Tibial nerve (tissue), 4 donors: ENCODE results near the gene RPL3. TPM values are rescaled to one million over a fixed set of nuclear protein-coding genes. Genes with fewer than 3 reads are reported as not detected.

ENCODE experiments used
- DNase-seq, 2 donors: peaks; one replicate each; pipeline ENCODE4 v3.0.0-alpha.2; 2019; ENCODE audit warnings: low spot score in 2 of 2
- H3K27ac ChIP-seq, 4 donors: fragments of 200-600 bp; sonication (generic) in 3 of 4; one replicate each; pipeline ENCODE4 v1.5.1; 2017 to 2019; ENCODE audit warnings: mild to moderate bottlenecking in 1 of 4
- H3K27me3 ChIP-seq, 2 donors: fragments of 200-600 bp; sonication (generic) in 1 of 2; one replicate each; pipeline versions ENCODE4 v1.5.1 to v1.6.0; 2017 to 2019
- H3K36me3 ChIP-seq, 3 donors: fragments of 200-600 bp; sonication (generic); one replicate each; pipeline ENCODE4 v1.5.1; 2018 to 2019
- H3K4me1 ChIP-seq, 4 donors: fragments of 200-600 bp; sonication (generic) in 3 of 4; one replicate each; pipeline ENCODE4 v1.5.1; 2017 to 2019
- H3K4me3 ChIP-seq, 4 donors: fragments of 200-600 bp; sonication (generic) in 3 of 4; one replicate each; pipeline ENCODE4 v1.5.1; 2017 to 2019; ENCODE audit warnings: mild to moderate bottlenecking in 1 of 4, moderate library complexity in 1 of 4
- H3K9me3 ChIP-seq, 4 donors: fragments of 200-600 bp; sonication (generic) in 3 of 4; one replicate each; pipeline ENCODE4 v1.5.1; 2017 to 2019
- CTCF ChIP-seq, 5 experiments: fragments of 200-600 bp in 3 of 5; fragments of 450-650 bp in 2 of 5; sonication (generic) in 3 of 5; IDR thresholded peaks; one replicate each; pipeline ENCODE4 v1.5.1; 2016 to 2019; ENCODE audit warnings: antibody characterized with exemption in 5 of 5, mild to moderate bottlenecking in 3 of 5, moderate library complexity in 2 of 5
- EP300 ChIP-seq, 2 donors: sonication (generic); formaldehyde crosslinking; IDR thresholded peaks; one replicate each; pipeline ENCODE4 v1.6.1; 2017; ENCODE audit warnings: antibody characterized with exemption in 2 of 2, mild to moderate bottlenecking in 1 of 2
- POLR2A ChIP-seq, 2 donors: fragments of 450-650 bp; IDR thresholded peaks; one replicate each; pipeline ENCODE4 v1.6.1; 2017; ENCODE audit warnings: antibody characterized with exemption in 2 of 2, mild to moderate bottlenecking in 2 of 2, moderate library complexity in 2 of 2
- WGBS, 2 donors: methylation state at CpG; one replicate each; pipeline ENCODE4 v1.1.5; 2018; 5-methylcytosine and 5-hydroxymethylcytosine counted together
- total RNA-seq, 4 donors: library from RNA; depleted of rRNA; stranded (reverse); fragments of >200 nt; gene quantifications; one replicate each; pipeline ENCODE4 v1.1.0, GENCODE V29; 2016

Gene RPL3
- total RNA-seq, 4 donors from 2014 or later, result 1,869 to 2,331 (median 1,970) TPM

- Histone ChIP-seq H3K27ac (no peak overlapping the region), H3K9me3 (peaks cover 0 to 12% (median 0%) of the 10 kb centered on the region in 4 donors), H3K4me1 (peaks cover 0 to 47% (median 21%) of the 10 kb centered on the region in 4 donors), H3K36me3 (no peaks in the 10 kb centered on the region), H3K4me3 (no peak overlapping the region), H3K27me3 (no peaks in the 10 kb centered on the region)
- WGBS, 2 donors, result 93% methylated on average over 7 of the region's 7 CpGs
- DNase-seq, result no peak
- no peak for TF ChIP-seq POLR2A (IDR thresholded peaks at IDR 0.05)
- no peak for TF ChIP-seq CTCF (IDR thresholded peaks at IDR 0.05)
- no peak for TF ChIP-seq EP300 (IDR thresholded peaks at IDR 0.05)
These were observed 39.2 kb downstream of the RPL3 start for GRCh38 chr22:39280250-39280649.

GRCh38 chr22:39279170-39279850 lies 40.1 kb downstream of the RPL3 start:
- H3K4me1 ChIP-seq, result peaks cover 0 to 43% (median 20%) of the 10 kb centered on the region in 4 donors
- DNase-seq, result no peak
- H3K27me3 ChIP-seq, result no peaks in the 10 kb centered on the region
- H3K4me3 ChIP-seq, result no peak overlapping the region
- peaks cover 0 to 6% (median 0%) of the 10 kb centered on the region in 4 donors for H3K9me3 ChIP-seq
- TF ChIP-seq POLR2A (IDR thresholded peaks at IDR 0.05), result no peak
- H3K27ac ChIP-seq, result no peak overlapping the region
- whole genome bisulfite sequencing, 2 donors, result 54 to 56% methylated on average over 23 of the region's 23 CpGs
- no peaks in the 10 kb centered on the region for H3K36me3 ChIP-seq

GRCh38 chr22:39278040-39278439 lies 41.4 kb downstream of the RPL3 start:
- no peaks in the 10 kb centered on the region for H3K36me3 ChIP-seq
- 42 to 47% methylated on average over 13 of the region's 13 CpGs for WGBS, 2 donors
- DNase-seq, result no peak
- H3K27me3 ChIP-seq, result no peaks in the 10 kb centered on the region
- H3K27ac ChIP-seq, result no peak overlapping the region
- no peak overlapping the region for H3K4me3 ChIP-seq
- peaks cover 0 to 31% (median 7%) of the 10 kb centered on the region in 4 donors for H3K4me1 ChIP-seq
- peaks cover 0 to 6% (median 0%) of the 10 kb centered on the region in 4 donors for H3K9me3 ChIP-seq
- TF ChIP-seq EP300 (IDR thresholded peaks at IDR 0.05) (no peak), POLR2A (IDR thresholded peaks at IDR 0.05) (no peak), CTCF (IDR thresholded peaks at IDR 0.05) (no peak)

- Histone ChIP-seq H3K27me3 (no peaks in the 10 kb centered on the region), H3K4me1 (peaks cover 0 to 25% (median 0%) of the 10 kb centered on the region in 4 donors), H3K4me3 (no peak overlapping the region), H3K36me3 (no peaks in the 10 kb centered on the region), H3K27ac (no peak overlapping the region), H3K9me3 (peaks cover 0 to 6% (median 0%) of the 10 kb centered on the region in 4 donors)
- WGBS, 2 donors, result 74 to 82% methylated on average over 6 of the region's 6 CpGs
- TF ChIP-seq EP300 (IDR thresholded peaks at IDR 0.05), result no peak
- no peak for TF ChIP-seq CTCF (IDR thresholded peaks at IDR 0.05)
- no peak for TF ChIP-seq POLR2A (IDR thresholded peaks at IDR 0.05)
- DNase-seq, result no peak
These were observed 42.2 kb downstream of the RPL3 start for GRCh38 chr22:39277142-39277607.

- H3K27ac ChIP-seq, result no peak overlapping the region
These were observed 42.8 kb downstream of the RPL3 start for GRCh38 chr22:39276440-39277141.

More at GRCh38 chr22:39276440-39277141, 42.8 kb downstream of the RPL3 start:
- no peaks in the 10 kb centered on the region for H3K27me3 ChIP-seq
- no peaks in the 10 kb centered on the region for H3K36me3 ChIP-seq
- H3K4me3 ChIP-seq, result no peak overlapping the region
- no peak for DNase-seq
- H3K9me3 ChIP-seq, result peaks cover 0 to 6% (median 0%) of the 10 kb centered on the region in 4 donors
- no peak for TF ChIP-seq EP300 (IDR thresholded peaks at IDR 0.05)
- 87 to 88% methylated on average over 12 of the region's 12 CpGs for WGBS, 2 donors
- peaks cover 0 to 21% (median 0%) of the 10 kb centered on the region in 4 donors for H3K4me1 ChIP-seq
